Left lung (tissue), 10 donors: ENCODE results near the gene LRRC2. TPM values are rescaled to one million over a fixed set of nuclear protein-coding genes. Genes with fewer than 3 reads are reported as not detected.

Experiments
- ATAC-seq: fragments of 200-7000 bp; cut with Tn5 transposase; one replicate; pipeline ENCODE4 v1.9.1; 2020; ENCODE audit warnings: moderate library complexity
- DNase-seq, 4 donors: peaks; one replicate each; pipeline ENCODE4 v3.0.0-alpha.2; 2013 to 2020
- H3K27ac ChIP-seq, 2 donors: fragments of 200-600 bp; sonication (generic) in 1 of 2; one replicate each; pipeline versions ENCODE4 v1.5.0 to v1.8.0; 2020 to 2021
- H3K27me3 ChIP-seq, 2 donors: fragments of 200-600 bp; sonication (generic) in 1 of 2; one replicate each; pipeline versions ENCODE4 v1.5.0 to v1.8.0; 2020 to 2021
- H3K36me3 ChIP-seq, 2 donors: fragments of 200-600 bp; sonication (generic) in 1 of 2; one replicate each; pipeline versions ENCODE4 v1.5.0 to v1.8.0; 2020 to 2021
- H3K4me1 ChIP-seq, 2 donors: fragments of 200-600 bp; one replicate each; pipeline ENCODE4 v1.8.0; 2021
- H3K4me3 ChIP-seq, 2 donors: fragments of 200-600 bp; sonication (generic) in 1 of 2; one replicate each; pipeline versions ENCODE4 v1.5.0 to v1.8.0; 2020 to 2021; ENCODE audit warnings: mild to moderate bottlenecking in 1 of 2
- H3K9me3 ChIP-seq, 2 donors: fragments of 200-600 bp; sonication (generic) in 1 of 2; one replicate each; pipeline versions ENCODE4 v1.5.0 to v1.8.0; 2020 to 2021
- CTCF ChIP-seq, 2 donors: fragments of 200-600 bp; sonication (generic) in 1 of 2; IDR thresholded peaks; one replicate each; pipeline versions ENCODE4 v1.5.0 to v1.8.0; 2021; ENCODE audit warnings: antibody characterized with exemption in 2 of 2
- intact Hi-C, 2 donors: fragments of 100-400 bp; cut with DNase I; formaldehyde crosslinking; loops; one replicate each; pipeline versions ENCODE4 v1.11.2 to v1.14.2; 2022
- polyA plus RNA-seq, 6 donors: library from polyadenylated mRNA; unstranded; fragments of 120-200 nt; gene quantifications; one replicate each; pipeline ENCODE4 v1.2.1, GENCODE V29; 2013; ENCODE audit not compliant: insufficient read length in 6 of 6
- total RNA-seq, 2 donors: library from RNA; stranded (reverse); fragmentation: NEBNext Ultra II Directional; extraction: Animal tissue kit (Norgen Biotek cat#: 25700); gene quantifications; one replicate each; pipeline ENCODE4 v1.2.1, GENCODE V29; 2021
- donor health status: DM: no; HTN: yes; CAD: no.
- donor health status: DM: no; HTN: no; CAD: no.

The LRRC2 gene
- total and polyA plus RNA-seq, 8 donors: 0.36 to 0.47 (median 0.45) TPM

DNA sequence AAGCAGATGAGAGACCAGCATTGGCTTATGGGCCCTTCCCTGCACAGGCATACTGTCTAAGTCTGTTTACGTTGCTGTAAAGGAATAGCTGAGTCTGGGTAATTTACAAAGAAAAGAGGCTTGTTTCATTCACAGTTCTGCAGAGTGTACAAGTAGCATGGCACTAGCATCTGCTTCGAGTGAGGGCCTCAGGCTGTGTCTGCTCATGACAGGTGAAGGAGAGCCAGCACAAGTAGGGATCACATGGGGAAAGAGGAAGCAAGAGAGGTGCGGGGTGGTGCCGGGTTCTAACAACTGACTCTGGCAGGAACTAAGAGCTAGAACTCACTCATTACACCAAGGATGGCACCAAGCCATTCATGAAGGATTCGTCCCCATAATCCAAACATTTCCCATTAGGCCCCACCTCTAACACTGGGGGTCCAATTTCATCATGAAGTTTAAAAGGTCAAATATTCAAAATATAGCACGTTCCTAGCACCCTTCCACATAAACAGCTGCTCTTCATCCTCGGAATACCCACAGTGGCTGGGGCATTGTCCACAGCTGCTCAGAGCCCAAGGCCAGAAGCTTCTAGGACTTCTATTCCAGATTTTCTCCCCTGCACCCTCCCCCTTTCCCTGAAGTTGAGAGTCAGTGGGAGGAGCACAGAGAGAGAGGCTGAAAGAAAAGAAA lies 62.8 kb downstream of the LRRC2 start:
- no peak for ATAC-seq
- intact Hi-C loops: no loop called here

GRCh38 chr3:46501702-46502101 lies 64.4 kb downstream of the LRRC2 start:
- Histone ChIP-seq H3K4me1 (no peaks in the 10 kb centered on the region), H3K27ac (no peak overlapping the region), H3K36me3 (no peaks in the 10 kb centered on the region), H3K4me3 (no peak overlapping the region), H3K9me3 (no peaks in the 10 kb centered on the region), H3K27me3 (no peaks in the 10 kb centered on the region)
- ATAC-seq (no peak), DNase-seq (no peak)
- intact Hi-C loops: no loop called here
- no peak for TF ChIP-seq CTCF (IDR thresholded peaks at IDR 0.05)

More for the DNA sequence above, 62.8 kb downstream of the LRRC2 start:
- no peak overlapping the region for H3K4me3 ChIP-seq
- H3K27ac ChIP-seq: no peak overlapping the region
- no peaks in the 10 kb centered on the region for H3K27me3 ChIP-seq
- no peaks in the 10 kb centered on the region for H3K4me1 ChIP-seq
- H3K9me3 ChIP-seq: no peaks in the 10 kb centered on the region
- TF ChIP-seq CTCF (IDR thresholded peaks at IDR 0.05): no peak
- H3K36me3 ChIP-seq: no peaks in the 10 kb centered on the region
- no peak for DNase-seq

- Histone ChIP-seq H3K27ac (no peak overlapping the region), H3K4me1 (no peaks in the 10 kb centered on the region), H3K27me3 (no peaks in the 10 kb centered on the region), H3K4me3 (no peak overlapping the region), H3K9me3 (no peaks in the 10 kb centered on the region), H3K36me3 (no peaks in the 10 kb centered on the region)
- intact Hi-C loops: no loop called here
- no peak for ATAC-seq
- TF ChIP-seq CTCF (IDR thresholded peaks at IDR 0.05): no peak
- no peak for DNase-seq
Observed at GRCh38 chr3:46500656-46501635, 65.2 kb downstream of the LRRC2 start.

DNA sequence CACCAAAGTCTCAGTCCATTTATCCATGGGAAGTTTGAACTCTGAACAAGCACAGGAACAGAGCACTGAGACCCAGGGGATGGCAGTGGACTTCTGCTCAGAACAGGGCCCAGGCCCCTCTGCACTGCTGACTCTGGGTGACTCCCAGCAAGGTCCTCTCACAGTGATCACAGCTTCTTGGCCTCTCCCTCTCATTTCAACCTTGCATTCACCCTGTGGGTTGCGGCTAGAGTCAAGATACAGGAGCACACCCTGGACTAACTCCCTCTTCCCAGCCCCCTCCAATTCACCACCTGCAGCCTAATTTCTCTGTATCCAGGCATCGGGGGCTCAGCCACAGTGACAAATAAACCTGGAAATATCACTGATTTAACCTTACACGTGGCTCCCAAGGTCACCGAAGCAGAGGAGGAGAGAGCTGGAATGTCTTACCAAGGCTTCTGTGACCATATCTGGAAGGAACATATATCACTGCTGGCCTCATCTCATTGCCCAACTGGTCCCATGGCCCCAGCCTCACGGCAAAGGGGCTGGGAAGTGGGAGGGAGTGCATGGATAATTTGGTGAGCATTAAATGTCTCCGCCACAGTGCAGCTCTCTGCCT lies 67.1 kb downstream of the LRRC2 start:
- no peaks in the 10 kb centered on the region for H3K9me3 ChIP-seq
- DNase-seq: no peak
- H3K4me1 ChIP-seq: no peaks in the 10 kb centered on the region
- H3K4me3 ChIP-seq: no peak overlapping the region
- intact Hi-C loops: no loop called here
- ATAC-seq: no peak
- H3K27me3 ChIP-seq: no peaks in the 10 kb centered on the region
- H3K27ac ChIP-seq: no peak overlapping the region
- no peaks in the 10 kb centered on the region for H3K36me3 ChIP-seq
- no peak for TF ChIP-seq CTCF (IDR thresholded peaks at IDR 0.05)
